CD4-positive, alpha-beta T cell treated with Interleukin-17A for 4 hours (primary cell): Measurements from ENCODE around the gene PLCG2.
"Not testable (repeated sequence)": the region's sequence is repeated elsewhere in the genome, so short reads cannot be mapped to it uniquely, and the experiment has no call there.

Experiments
- DNase-seq: peaks from one replicate; pipeline ENCODE4 v3.0.0-alpha.2; 2020; ENCODE audit warnings: mixed read lengths

Gene PLCG2

DNA sequence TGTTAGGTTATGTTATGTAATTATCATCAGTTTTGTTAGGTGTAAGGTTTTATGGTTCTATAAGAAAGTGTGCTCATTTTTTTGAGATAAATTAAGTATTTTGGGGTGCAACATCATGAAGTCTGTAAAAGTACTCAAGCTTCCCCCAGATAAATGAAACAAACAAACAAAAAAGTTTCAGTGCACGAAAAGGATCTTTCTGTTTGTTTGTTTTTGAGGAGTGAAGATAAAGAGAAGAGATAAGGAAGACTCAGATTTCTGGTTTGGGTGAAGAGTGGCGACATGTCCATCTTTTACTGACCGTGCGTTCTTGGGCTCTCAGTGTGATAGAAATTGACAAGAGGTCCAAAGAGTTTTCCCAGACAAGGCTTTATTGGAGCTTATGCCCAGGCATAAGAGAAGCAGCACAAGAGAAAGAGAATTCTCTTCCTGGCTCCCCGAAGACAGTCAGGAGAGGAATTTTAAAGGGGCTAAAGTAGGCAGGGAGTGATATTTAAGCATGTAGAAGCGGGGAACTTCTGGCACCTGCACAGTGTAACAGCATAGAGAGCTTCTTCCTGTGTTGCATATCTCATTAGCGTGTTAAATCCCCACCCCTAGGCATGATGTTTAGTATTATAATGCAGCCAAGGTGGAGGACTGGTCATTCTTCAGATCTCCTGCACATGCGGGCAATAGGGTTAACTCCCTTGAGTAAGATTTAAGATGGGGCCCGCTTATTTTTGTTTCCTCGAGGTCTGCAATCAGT lies 71.3 kb downstream of the PLCG2 start:
- DNase-seq, result no peak

DNA sequence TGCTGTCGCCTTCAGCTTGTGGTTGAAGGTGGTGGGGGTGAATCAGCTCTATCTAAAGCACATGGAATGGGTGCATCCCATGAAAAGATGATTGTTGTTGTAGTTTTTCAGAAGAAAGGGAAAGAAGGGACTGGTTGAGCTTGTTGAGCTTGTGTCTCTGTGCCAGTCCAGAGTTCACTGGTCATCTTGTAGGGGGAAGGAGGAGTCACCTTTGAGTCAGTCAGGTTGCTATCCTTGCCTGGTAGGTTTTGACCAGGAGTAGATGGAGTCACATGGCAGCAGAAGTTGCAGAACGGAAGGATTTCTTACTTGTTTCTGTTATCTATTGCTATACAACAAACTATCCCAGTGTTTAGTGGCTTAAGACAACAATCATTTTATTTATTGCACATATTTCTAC lies 73.3 kb downstream of the PLCG2 start:
- no peak for DNase-seq

DNA sequence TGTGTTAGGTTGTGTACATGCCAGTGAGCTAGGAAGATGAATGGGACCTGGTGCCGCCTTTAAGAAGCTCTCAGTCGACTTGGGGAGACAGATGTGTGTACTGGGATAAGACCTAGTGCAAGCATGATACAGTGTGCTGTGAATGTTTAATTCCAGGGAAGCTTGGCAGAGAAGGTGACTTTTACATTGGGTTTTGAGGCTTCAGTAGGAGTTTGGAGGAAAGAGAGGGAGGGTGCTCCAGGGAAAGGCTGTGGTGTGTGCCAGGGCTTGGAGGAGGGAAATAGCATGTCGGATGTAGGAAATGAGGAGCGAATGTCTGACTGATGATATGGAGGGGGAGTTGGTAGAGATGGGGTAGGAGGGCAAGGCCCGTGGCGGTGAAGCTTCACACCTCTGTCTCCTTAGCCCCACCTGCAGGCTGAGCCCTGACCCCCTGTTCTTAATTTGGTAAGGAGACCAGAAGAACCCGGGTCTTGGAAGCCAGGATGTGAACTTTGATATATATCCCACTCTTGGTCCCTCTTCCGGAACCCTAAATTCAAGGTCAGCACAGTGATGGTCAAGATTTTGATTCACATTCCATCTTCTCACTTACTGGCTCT lies 76.6 kb downstream of the PLCG2 start:
- no peak for DNase-seq

- DNase-seq, result no peak
Measured at GRCh38 chr16:81860287-81861266, 81.5 kb downstream of the PLCG2 start.

DNA sequence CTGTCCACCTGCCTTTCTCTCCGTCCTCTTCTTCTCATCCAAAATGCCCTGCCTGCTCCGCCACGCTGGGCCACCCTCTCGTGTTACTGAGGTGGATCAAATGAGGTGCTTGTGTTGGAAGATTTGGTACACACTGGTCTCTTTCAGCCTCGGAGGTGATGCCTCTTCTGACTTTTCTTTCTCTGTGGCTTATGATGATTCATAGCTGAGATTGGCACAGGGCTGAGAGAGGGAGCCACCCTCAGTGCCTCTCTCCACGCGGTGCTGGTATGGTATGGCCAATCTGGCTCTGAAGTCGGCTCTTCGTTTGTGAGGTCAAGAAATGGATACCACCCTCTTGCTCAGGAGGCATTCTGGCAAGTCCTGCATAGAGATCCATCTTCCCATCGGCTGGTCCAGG lies 82.4 kb downstream of the PLCG2 start:
- no peak for DNase-seq

- no peak for DNase-seq
Measured at GRCh38 chr16:81861915-81862314, 82.8 kb downstream of the PLCG2 start.

- DNase-seq, result no peak
Measured at GRCh38 chr16:81863630-81864352, 84.7 kb downstream of the PLCG2 start.

DNA sequence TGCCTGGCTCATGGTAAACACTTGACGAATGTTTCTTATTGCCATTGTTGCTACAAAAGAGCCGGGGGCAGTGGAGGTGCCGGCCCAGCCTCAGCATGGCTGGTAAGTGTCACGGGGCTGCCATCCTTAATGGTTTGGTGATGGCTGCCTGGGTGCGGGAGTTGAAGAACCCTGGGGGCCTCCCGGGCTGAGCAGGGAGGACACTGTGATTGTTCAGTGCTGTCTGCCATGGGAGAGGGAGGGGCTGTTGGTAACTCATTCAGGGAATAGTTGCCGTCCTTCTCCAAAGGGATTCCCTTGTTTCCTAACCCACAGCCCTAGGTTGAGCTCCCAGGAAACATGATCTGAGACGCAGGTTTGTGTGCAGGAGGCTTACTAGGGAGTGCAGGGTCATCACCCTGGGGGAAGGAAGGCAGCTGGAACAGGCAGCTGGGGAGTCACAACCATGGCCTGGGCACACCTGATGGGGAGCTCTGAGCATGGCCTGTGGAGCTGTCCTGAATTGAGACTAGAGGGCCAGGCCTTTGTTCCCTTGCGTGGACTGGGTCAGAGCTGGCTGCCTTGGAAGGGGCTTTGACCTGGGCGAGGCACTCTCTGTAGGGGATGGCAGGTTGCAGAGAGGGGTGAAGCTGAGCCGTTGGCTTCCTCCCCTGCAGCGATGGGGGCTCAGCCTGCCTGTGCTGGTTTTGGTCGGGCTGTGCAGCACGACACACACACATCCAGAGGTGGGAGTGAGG lies 85.7 kb downstream of the PLCG2 start:
- no peak for DNase-seq

DNA sequence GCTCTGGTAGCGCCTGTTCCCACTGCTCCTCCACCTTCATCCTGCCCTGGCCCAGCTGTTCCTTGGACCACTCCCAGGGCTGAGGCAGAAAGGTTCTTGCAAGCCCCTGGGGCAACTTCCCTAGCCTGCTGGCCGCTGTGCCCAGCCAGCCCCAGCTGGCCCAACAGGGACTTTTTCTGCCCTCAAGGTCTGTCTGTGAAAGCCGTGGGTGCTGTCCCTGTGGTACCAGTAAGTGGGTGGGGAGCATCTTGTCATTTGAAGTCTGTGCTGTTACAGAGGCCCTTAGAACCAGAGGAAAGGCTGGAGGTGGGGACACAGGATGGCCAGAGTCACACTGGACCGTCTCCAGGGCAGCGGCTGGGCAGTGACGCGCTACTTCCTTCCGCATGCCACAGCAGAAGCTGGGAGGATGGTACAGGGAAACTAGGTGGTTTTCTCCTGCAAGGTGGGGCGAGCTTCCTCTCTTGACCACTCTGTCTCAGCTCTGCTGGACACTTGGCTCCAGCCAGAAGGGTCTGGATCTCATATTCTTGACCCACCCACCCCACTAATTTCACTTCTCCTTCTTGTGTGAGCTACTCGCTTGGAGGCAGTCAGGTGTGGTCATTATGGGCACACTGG lies 87.8 kb downstream of the PLCG2 start:
- DNase-seq, result no peak

DNA sequence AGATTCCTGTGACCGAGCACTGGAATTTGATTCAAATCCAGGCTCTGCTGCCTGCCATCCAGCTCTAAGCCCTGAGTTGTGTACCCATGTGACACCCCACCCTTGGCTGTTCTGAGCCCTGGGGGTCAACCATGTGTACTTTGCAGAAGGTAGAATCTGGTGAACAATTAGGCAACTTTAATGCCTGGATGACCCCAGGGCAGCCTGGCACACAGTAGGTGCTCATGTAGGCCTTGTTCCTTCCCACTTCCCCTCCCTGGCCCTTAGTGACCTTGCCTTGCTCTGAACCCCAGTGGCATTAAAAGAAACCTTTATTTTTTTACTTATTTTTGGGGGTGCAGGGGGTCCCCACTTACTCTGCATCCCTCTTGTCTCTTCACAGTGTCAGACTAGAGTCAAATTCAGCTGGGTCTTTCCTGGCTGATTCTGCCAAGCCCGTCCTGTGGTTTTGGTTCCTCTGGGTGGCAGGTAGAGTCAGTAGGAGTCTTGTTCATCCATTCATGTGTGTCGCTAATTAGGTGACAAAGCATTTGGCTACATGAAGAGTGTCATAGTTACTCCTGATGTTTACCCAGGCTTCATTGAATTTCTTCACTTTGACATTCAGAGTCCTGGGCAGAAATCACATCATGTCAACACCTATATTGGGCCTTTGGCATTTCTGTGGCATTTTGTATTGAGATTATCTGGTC lies 89.1 kb downstream of the PLCG2 start:
- no peak for DNase-seq

DNA sequence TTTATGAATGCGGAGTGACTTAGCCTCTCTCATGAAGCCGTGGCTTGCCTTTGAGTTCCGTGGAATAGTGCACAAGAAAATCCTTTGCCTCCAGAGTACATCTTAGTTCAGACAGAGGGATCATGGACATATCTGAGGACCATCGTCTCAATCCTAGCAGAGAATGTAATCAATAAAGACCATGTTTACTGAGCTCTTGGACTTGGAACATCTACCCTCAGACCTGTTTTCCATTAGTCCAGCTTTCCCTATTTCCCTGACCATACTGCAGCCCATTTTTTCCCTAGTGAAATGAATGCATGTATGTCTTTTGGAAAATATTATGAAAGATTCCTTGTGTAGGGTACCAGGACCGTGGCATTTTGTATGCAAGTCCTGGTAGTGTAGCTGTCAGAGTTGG lies 90.2 kb downstream of the PLCG2 start:
- DNase-seq, result no peak

DNA sequence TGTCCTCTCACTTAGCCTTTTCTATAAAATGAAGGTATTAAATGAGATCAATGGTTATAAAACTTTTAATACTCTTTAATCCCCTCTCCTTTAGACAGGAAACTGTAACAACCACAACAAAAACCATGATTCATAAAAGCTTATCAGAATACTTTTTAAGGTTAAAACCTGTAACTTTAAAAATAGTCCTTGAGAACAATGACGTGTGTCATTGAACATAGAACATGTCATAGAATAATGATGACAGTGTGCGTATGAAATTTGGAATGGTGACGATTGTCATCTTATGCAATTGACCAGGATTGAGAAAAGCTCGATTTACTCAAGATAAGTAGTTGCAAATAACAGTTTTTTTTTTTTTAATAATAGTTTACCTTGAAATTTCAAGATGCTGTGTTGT lies 94.1 kb downstream of the PLCG2 start:
- no peak for DNase-seq

- DNase-seq, result peak; percentile 49
Measured at GRCh38 chr16:81873843-81874752, 95.0 kb downstream of the PLCG2 start.

DNA sequence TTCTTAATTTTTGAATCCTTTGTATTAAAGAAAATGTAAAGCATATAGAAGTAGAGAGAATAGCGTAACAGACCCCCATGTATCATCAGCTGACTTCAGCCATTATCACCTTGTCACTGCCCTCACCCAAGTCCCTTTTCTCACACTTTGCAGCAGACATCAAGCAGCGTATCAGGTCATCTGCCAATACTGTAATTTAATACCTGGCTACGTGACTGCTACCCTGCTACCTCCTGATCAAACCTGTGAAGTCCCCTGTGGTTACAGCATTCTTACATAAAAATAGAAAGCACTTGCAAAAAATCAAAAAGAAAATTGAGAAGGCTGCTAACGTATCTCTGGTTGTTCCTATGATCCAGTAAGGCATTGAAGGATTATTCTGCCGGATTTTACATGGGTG lies 96.4 kb downstream of the PLCG2 start:
- DNase-seq, result no peak

DNA sequence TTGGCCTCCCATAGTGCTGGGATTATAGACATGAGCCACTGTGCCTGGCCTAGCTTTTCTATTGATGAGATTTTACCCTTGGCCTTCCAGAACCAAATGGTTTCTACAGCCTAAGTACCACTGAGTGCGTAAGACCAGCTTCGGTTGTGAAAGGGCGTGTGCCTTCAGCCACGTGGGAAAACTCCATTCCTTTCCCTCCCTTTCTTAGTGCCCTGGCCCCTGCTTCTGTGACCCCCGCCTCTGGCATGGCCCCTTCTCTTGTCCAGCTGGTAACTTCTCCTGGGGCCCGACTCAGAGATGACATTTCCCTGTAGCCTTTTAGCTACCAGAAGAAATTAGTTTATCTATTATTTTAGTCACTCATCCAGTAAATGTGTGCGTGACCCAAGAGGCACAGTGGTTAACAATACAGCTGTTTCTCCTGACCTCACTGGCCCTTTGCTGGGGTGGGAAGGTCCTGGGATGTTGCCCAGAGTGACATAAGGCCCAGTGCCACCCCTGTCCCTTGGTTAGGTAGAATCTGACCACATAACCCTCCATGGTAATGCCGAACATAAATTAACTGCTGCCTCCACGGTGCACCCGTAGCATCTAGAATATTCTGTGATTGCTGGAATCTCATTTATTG lies 97.3 kb downstream of the PLCG2 start:
- DNase-seq, result no peak

DNA sequence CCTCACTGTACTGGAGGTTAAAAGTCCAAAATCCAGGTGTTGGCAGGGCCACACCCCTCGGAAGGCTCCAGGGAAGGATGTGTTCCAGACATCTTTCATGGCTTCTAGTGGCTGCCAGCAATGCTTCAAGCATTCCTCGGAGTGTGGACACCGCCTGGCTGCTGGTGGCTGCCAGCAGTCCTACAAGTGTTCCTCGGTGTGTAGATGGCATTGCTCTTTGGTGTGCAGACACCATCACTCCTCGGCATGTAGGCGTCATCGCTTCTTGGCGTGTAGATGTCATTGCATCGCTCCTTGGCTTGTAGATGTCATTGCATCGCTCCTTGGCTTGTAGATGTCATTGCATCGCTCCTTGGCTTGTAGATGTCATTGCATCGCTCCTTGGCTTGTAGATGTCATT lies 98.4 kb downstream of the PLCG2 start:
- DNase-seq, result not testable (repeated sequence)

DNA sequence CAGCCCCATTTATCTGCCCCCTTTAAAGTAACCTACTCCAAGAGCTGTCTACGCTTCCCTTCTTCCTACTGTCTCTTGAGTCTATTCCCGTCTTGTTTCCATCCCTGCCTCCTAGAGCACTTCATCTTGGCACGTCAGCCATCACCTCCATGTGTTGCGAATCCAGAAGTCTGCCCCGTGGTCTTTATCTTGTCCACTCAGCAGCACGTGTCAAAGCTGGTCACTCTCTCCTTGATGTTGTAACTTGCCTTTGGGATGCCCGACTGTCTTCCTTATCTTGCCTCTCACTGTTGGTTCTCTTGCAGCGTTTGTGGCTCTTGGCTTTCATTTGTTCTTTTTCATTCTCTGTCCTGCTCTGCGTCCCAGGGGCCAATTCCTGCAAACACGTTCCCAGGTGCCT lies 99.4 kb downstream of the PLCG2 start:
- DNase-seq, result no peak

- DNase-seq, result no peak
Measured at GRCh38 chr16:81879625-81880024, 100.5 kb downstream of the PLCG2 start.

DNA sequence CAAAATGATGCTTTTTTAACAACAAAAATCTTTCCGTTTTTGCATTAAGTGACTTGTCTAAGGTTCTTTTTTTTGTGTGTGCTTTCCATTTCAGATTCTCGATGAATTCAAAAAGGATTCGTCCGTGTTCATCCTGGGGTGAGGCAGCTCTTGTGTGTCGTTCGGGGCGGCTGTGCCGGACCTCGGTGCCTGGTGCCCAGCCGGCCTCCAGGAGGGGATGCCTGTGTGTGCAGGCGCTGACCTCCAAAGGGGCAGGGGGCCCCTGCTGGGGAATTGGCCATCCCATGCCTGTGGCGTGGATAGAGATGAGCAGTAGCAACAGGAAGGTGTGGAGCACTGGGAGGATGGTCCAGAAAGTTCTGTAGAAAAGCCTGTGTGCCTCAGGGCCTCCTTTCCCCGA lies 101.7 kb downstream of the PLCG2 start:
- DNase-seq, result no peak

DNA sequence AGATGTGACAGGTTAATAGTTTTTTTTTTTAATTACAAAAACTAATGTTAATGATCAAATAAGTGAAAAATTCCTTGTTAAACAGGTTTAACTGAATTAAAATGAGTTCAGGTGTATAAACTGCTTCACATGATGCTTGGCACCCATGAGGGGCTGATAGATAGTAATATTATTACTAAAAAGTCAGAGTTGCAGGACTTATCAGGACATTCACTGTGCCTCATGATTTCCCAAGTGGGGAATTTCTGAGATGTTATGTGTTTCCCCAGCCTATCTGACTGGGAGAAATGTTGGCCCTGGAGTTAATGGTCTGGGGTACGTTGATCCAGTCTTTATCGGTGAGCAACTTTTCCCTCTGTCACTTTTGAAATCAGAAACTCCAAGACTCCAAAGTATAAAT lies 102.1 kb downstream of the PLCG2 start:
- DNase-seq, result no peak
